GM19099 (cell line): Measurements from ENCODE around the gene ITPR1.

Experiments used
- POLR2A ChIP-seq: IDR thresholded peaks from 3 replicates; pipeline ENCODE4 v1.6.1; 2011; ENCODE audit warnings: low read depth; ENCODE audit not compliant: insufficient read length; ENCODE audit errors: extremely low read depth

ITPR1 gene

DNA sequence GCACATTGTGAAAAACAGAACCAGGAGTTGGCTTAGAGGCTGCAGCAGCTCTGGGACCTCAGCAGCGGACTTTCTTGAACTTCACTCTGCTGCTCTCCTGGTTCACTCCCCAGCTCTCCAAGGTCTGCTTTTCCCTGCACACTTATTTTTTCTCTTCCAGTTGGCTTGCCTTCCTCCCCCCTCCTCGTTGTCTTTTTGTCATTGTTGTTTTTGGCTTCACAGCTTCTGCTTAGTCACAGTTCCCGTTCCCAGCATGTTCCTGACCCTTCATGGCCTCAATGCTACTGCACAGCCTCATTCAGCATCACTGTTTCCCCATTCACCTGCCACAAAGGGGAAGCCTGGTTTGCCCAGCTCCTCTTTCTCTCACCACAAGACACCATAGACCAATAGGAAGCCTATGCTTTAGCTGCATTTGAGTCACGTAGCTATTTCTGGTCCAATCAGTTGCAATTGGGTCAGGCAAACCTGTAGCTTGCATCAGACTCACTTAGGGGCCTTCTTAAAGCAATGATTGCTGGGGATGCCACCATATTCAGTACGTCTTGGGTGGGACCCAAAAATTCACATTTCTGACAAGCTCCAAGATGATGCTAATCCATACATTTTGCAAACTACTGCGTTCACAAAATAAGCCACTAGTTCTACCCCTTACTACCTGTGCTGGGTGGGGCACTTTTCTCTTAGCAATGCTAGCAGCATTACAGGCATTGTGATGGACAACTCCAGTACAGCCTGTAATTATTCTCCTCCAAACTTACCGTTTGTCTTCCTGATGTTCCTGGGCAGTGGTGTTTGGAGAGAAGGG lies 18.3 kb upstream of the ITPR1 start:
- no peak for TF ChIP-seq POLR2A

- TF ChIP-seq POLR2A = no peak
These were observed 17.3 kb upstream of the ITPR1 start for GRCh38 chr3:4475804-4476203.

DNA sequence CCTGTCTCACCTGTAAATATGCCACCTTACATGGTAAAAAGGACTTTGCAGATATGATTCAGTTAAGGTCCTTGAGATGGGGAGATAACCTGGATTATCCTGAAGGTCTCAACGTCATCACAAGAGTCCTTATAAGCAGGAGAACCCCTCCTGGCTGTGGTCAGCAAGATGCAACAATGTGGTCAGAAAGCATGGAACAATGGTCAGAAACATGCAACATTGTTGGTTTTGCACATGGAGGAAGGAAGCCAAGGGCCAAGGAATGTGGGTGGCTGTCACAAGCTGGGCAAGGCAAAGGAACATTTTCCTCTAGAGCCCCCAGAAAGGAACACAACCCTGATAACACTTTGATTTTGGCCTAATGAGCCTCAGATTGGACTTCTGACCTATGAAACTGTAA lies 16.7 kb upstream of the ITPR1 start:
- TF ChIP-seq POLR2A = no peak

- TF ChIP-seq POLR2A = no peak
These were observed 14.9 kb upstream of the ITPR1 start for GRCh38 chr3:4478261-4478660.

- TF ChIP-seq POLR2A = no peak
These were observed 1.3 kb upstream of the ITPR1 start for GRCh38 chr3:4491855-4492207.

DNA sequence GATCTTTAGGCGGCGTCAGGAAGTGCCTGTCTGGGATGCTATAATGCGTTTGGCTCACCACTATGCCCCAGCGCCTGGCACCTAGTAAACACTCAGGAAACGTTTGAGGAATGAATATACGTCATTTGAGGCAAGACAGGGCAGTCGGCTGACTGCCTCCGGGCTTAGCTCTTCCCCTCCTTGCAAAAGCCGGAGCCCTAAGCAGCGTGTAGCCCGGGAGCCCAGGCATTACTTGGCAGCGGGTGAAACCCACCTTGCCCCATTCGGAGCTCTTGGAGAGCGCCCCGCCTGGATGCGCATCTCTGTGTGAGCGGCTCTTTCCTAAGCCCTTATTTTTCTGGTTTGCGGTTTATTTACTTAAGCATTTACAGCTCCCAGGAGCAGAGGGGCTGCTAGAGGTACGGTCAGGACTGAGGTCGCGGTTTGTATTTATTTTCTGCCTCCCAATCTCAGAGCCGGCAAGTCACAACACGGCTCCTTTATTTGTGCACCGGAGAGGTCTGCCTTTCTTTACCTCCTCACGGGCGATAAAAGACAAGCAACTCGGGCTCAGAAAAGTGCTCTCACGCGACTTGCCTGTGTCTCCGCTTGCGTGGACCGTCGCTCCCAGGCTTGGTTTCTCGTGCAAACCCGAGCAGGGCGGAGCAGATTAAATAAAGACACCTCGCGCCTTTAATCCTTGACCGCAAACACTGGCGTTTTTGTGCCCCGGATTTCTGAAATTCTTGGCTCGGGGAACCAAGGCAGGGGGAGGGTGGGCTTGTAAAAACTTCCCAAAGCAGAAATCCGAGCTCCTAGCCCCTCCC lies 737 bp upstream of the ITPR1 start:
- no peak for TF ChIP-seq POLR2A

DNA sequence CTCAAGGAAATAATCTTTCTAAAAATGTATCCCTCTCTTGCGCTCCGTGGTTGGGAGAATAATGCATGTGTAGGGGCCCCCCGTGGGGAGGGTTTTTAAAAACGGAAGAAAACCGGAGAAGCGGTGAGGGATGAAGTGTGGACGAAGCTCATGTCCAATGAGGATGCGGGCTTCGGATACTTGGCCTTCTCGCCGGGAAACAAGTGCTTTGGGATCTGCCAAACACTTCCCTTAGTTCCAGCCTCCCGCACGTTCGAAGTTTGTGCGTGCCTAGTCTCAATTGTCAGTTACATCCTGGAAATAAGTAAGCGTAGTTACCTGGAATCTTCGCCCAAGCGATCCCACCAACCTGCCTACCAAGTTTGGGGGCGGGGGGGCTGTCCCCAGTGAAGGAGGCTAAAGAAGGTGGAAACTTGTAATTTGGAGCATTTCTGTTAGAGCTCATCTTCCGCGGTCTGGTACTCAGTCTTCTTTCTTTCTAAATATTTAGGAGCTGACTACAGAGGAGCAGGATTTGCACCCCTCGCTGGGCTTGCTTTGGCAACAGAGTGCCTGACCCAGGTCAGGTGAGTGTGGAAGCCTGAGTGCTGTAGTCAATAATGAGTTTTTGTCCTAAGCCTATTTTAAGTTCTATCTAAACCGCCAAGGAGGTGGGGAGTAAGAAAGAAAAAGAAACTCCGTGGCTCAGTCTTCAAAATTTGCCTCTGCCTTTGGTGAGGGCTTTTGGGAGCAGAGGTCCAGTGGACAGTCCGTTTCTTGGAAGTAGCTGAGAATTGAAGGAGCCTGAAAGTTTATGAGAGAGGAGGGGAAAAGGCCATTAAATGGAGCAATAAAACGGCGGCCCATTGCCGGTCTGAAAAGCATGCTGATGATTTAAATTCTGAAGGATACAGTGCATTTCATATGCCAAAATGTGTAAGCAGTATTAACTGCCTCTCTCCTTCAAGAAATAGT lies 1.1 kb downstream of the ITPR1 start:
- TF ChIP-seq POLR2A = no peak

DNA sequence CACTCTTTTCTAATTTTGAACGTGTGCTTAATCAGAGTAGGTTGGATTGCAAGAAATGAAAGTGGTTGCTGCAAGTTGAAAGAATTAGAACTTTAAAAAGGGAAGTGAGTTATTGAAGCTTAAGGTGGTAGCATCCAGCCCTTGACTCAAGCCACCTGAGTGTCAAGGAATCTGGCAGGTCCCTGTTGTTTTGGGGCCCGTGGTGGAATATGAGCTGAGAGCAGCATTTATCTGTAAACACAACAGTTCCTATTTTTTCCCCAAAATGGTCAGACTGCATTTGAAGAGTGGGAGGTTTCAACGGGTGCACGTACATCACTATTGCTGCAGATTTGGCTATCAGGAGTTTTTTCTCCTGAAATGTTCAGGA lies 1.7 kb downstream of the ITPR1 start:
- TF ChIP-seq POLR2A = no peak

- no peak for TF ChIP-seq POLR2A
These were observed 2.3 kb downstream of the ITPR1 start for GRCh38 chr3:4495294-4496086.

- TF ChIP-seq POLR2A = no peak
These were observed 2.9 kb downstream of the ITPR1 start for GRCh38 chr3:4496087-4496452.

DNA sequence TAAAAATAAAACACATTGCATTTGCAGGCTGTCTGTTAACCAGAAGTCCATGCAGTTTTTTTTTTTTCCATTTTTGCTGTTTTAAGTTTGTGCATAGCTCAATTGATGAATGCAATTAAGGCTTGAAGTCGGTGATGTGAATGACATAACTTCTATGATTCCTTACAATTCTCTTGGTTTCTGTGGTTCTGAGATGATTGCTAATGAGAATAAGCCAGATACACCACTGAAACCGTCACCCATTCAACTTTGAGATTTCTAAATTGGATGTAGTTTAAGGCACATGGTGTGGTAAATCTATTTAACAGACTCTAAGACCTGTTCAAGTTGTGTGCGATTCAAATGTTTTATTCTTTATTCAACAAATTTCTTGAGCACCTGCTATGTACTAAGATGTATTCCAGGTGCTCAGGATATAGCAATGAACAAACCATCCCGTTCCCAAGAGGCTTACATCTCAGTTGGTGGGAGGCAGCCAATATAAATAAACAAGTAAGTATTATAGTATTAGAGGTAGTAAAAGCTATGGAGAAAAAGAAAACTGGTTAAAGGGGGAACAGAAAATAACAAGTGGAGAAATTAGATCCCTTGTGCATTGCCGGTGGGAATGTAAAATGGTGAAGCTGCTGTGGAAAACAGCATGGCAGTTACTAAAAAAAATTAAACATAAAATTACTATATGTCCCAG lies 4.0 kb downstream of the ITPR1 start:
- no peak for TF ChIP-seq POLR2A

GRCh38 chr3:4497843-4498324 lies 4.7 kb downstream of the ITPR1 start:
- TF ChIP-seq POLR2A = no peak

- no peak for TF ChIP-seq POLR2A
These were observed 5.3 kb downstream of the ITPR1 start for GRCh38 chr3:4498446-4498845.

DNA sequence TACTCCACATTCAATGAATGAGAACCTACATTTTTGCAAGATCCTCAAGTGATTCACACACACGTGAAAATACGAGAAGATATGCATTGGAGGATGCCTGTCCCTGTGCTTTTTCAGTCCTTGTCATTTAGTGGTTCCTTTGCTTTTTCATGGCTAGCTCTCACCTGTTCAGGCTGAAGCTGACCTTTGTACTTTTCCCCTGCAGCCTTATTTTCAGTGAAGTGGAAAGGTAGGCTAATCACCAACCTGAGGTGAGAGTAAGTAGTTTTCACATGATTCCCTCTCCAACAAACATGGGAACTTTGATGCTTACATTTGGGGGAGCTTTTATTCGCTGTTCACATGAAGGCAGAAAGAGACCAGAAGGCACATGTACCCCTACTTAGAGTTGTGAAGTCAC lies 8.3 kb downstream of the ITPR1 start:
- TF ChIP-seq POLR2A = no peak
